Left lung (tissue), 10 donors: ENCODE measurements around the gene HSP90B1. TPM values are rescaled to one million over a fixed set of nuclear protein-coding genes. Genes with fewer than 3 reads are reported as not detected.

Experiments
- ATAC-seq: fragments of 200-7000 bp; cut with Tn5 transposase; one replicate; pipeline ENCODE4 v1.9.1; 2020; ENCODE audit warnings: moderate library complexity
- DNase-seq, 4 donors: peaks; one replicate each; pipeline ENCODE4 v3.0.0-alpha.2; 2013 to 2020
- H3K27ac ChIP-seq, 2 donors: fragments of 200-600 bp; sonication (generic) in 1 of 2; one replicate each; pipeline versions ENCODE4 v1.5.0 to v1.8.0; 2020 to 2021
- H3K27me3 ChIP-seq, 2 donors: fragments of 200-600 bp; sonication (generic) in 1 of 2; one replicate each; pipeline versions ENCODE4 v1.5.0 to v1.8.0; 2020 to 2021
- H3K36me3 ChIP-seq, 2 donors: fragments of 200-600 bp; sonication (generic) in 1 of 2; one replicate each; pipeline versions ENCODE4 v1.5.0 to v1.8.0; 2020 to 2021
- H3K4me1 ChIP-seq, 2 donors: fragments of 200-600 bp; one replicate each; pipeline ENCODE4 v1.8.0; 2021
- H3K4me3 ChIP-seq, 2 donors: fragments of 200-600 bp; sonication (generic) in 1 of 2; one replicate each; pipeline versions ENCODE4 v1.5.0 to v1.8.0; 2020 to 2021; ENCODE audit warnings: mild to moderate bottlenecking in 1 of 2
- H3K9me3 ChIP-seq, 2 donors: fragments of 200-600 bp; sonication (generic) in 1 of 2; one replicate each; pipeline versions ENCODE4 v1.5.0 to v1.8.0; 2020 to 2021
- intact Hi-C, 2 donors: fragments of 100-400 bp; cut with DNase I; formaldehyde crosslinking; loops; one replicate each; pipeline versions ENCODE4 v1.11.2 to v1.14.2; 2022
- polyA plus RNA-seq, 6 donors: library from polyadenylated mRNA; unstranded; fragments of 120-200 nt; gene quantifications; one replicate each; pipeline ENCODE4 v1.2.1, GENCODE V29; 2013; ENCODE audit not compliant: insufficient read length in 6 of 6
- total RNA-seq, 2 donors: library from RNA; stranded (reverse); fragmentation: NEBNext Ultra II Directional; extraction: Animal tissue kit (Norgen Biotek cat#: 25700); gene quantifications; one replicate each; pipeline ENCODE4 v1.2.1, GENCODE V29; 2021
- TF ChIP-seq, protein P1 (sequence below), 2 donors: fragments of 200-600 bp; sonication (generic) in 1 of 2; IDR thresholded peaks; one replicate each; pipeline versions ENCODE4 v1.5.0 to v1.8.0; 2021; ENCODE audit warnings: antibody characterized with exemption in 2 of 2
- donor health status: DM: no; HTN: yes; CAD: no.
- donor health status: DM: no; HTN: no; CAD: no.

Gene HSP90B1
- total and polyA plus RNA-seq, 8 donors: 679 to 1,097 (median 761) TPM

- H3K4me3 ChIP-seq: no peak overlapping the region
- ATAC-seq: no peak
- H3K27ac ChIP-seq: no peak overlapping the region
- no peaks in the 10 kb centered on the region for H3K27me3 ChIP-seq
- no peaks in the 10 kb centered on the region for H3K9me3 ChIP-seq
- no peak for DNase-seq
- no peaks in the 10 kb centered on the region for H3K36me3 ChIP-seq
- intact Hi-C loops: no loop called here
- no peaks in the 10 kb centered on the region for H3K4me1 ChIP-seq
- TF ChIP-seq, protein P1, sequence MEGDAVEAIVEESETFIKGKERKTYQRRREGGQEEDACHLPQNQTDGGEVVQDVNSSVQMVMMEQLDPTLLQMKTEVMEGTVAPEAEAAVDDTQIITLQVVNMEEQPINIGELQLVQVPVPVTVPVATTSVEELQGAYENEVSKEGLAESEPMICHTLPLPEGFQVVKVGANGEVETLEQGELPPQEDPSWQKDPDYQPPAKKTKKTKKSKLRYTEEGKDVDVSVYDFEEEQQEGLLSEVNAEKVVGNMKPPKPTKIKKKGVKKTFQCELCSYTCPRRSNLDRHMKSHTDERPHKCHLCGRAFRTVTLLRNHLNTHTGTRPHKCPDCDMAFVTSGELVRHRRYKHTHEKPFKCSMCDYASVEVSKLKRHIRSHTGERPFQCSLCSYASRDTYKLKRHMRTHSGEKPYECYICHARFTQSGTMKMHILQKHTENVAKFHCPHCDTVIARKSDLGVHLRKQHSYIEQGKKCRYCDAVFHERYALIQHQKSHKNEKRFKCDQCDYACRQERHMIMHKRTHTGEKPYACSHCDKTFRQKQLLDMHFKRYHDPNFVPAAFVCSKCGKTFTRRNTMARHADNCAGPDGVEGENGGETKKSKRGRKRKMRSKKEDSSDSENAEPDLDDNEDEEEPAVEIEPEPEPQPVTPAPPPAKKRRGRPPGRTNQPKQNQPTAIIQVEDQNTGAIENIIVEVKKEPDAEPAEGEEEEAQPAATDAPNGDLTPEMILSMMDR (IDR thresholded peaks at IDR 0.05): no peak
Observed at GRCh38 chr12:103909811-103910210, 20.4 kb upstream of the HSP90B1 start.

- ATAC-seq (no peak), DNase-seq (no peak)
- no peaks in the 10 kb centered on the region for H3K9me3 ChIP-seq
- intact Hi-C loops: no loop called here
- no peaks in the 10 kb centered on the region for H3K27me3 ChIP-seq
- H3K27ac ChIP-seq: no peak overlapping the region
- H3K4me3 ChIP-seq: no peak overlapping the region
- no peaks in the 10 kb centered on the region for H3K36me3 ChIP-seq
- H3K4me1 ChIP-seq: no peaks in the 10 kb centered on the region
- TF ChIP-seq, protein P1 (IDR thresholded peaks at IDR 0.05): no peak
Observed at GRCh38 chr12:103912069-103912468, 18.1 kb upstream of the HSP90B1 start.

GRCh38 chr12:103913100-103913499 lies 17.1 kb upstream of the HSP90B1 start:
- Histone ChIP-seq H3K36me3 (no peaks in the 10 kb centered on the region), H3K4me3 (no peak overlapping the region), H3K9me3 (peaks cover 0 to 6% of the 10 kb centered on the region in 2 donors), H3K4me1 (no peaks in the 10 kb centered on the region), H3K27me3 (no peaks in the 10 kb centered on the region), H3K27ac (no peak overlapping the region)
- DNase-seq: no peak
- intact Hi-C loops: no loop called here
- no peak for ATAC-seq
- TF ChIP-seq, protein P1 (IDR thresholded peaks at IDR 0.05): no peak

DNA sequence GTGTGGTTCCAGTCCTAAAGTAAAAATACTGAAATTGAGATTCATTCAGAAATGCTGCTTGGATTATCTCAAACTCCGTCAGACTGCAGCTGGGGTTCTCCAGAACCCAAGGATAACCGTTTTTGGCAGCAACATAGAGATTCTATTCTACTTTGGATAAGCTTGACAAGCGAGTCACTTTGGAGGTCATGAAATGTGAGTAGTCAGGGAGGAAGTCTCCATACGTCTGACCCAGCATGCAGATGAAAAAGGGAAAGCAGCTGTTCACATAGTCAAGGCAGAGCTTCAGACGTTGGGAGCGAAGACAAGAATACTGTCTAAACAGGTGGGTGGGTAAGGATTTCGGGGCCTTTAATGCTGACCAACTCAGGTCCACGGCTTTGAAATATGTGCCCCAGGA lies 14.9 kb upstream of the HSP90B1 start:
- H3K27ac ChIP-seq: no peak overlapping the region
- no peak overlapping the region for H3K4me3 ChIP-seq
- intact Hi-C loops: no loop called here
- H3K36me3 ChIP-seq: no peaks in the 10 kb centered on the region
- no peak for DNase-seq
- no peaks in the 10 kb centered on the region for H3K4me1 ChIP-seq
- TF ChIP-seq, protein P1 (IDR thresholded peaks at IDR 0.05): no peak
- H3K27me3 ChIP-seq: no peaks in the 10 kb centered on the region
- peaks cover 0 to 8% of the 10 kb centered on the region in 2 donors for H3K9me3 ChIP-seq
- no peak for ATAC-seq

DNA sequence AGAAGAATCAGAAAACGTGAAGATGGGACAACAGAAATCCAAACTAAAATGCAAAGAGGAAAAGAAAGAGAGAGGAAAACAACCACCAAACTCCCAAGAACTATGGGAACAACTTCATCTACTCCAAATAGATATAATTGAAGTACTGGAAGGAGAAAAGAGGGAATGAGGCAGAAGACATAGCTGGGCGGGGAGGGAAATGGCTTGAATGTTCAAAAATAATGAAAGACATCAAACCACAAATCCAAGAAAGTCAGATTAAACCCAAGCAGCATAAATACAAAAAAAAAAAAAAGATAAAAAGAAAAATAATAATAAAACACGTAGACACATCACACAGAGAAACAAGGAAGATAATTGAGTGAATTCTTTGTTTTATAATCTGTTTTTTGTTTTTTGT lies 12.3 kb upstream of the HSP90B1 start:
- peaks cover 0 to 8% of the 10 kb centered on the region in 2 donors for H3K9me3 ChIP-seq
- H3K4me1 ChIP-seq: no peaks in the 10 kb centered on the region
- ATAC-seq (no peak), DNase-seq (no peak)
- H3K27ac ChIP-seq: no peak overlapping the region
- no peaks in the 10 kb centered on the region for H3K27me3 ChIP-seq
- TF ChIP-seq, protein P1 (IDR thresholded peaks at IDR 0.05): no peak
- intact Hi-C loops: no loop called here
- H3K4me3 ChIP-seq: no peak overlapping the region
- no peaks in the 10 kb centered on the region for H3K36me3 ChIP-seq
